Measurements from ENCODE around the gene LACTB.

The LACTB gene, protein sequence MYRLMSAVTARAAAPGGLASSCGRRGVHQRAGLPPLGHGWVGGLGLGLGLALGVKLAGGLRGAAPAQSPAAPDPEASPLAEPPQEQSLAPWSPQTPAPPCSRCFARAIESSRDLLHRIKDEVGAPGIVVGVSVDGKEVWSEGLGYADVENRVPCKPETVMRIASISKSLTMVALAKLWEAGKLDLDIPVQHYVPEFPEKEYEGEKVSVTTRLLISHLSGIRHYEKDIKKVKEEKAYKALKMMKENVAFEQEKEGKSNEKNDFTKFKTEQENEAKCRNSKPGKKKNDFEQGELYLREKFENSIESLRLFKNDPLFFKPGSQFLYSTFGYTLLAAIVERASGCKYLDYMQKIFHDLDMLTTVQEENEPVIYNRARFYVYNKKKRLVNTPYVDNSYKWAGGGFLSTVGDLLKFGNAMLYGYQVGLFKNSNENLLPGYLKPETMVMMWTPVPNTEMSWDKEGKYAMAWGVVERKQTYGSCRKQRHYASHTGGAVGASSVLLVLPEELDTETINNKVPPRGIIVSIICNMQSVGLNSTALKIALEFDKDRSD

DNA sequence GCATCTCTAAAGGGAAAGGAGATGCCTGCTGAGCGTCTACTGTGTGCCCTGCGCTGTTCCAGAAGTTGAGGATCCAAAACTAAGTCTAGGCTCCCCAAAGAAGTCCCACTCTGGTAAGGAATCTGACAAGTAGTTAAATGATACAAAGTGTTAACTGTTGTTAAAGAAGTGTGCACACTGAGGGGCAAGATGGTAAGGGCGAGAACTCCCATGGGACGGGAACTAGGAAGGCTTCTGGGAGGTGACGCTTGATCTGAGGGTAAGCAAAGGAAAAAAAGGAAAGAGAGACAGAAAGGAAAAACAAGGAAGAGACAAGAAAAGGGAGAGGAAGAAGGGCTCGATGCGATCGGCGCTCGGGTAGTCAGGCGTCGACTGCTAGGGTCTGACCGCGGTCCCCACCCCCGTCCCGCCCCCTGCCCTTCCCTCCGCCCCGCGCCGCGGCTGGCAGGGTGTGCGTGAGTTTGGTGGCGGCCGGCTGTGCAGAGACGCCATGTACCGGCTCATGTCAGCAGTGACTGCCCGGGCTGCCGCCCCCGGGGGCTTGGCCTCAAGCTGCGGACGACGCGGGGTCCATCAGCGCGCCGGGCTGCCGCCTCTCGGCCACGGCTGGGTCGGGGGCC lies at the start of gene LACTB:
Gene LACTB, plus strand, starts transcription at position 480 of the 620 bp plus-strand sequence. Its CDS starts 11 bp downstream, at position 491.
- DNase-seq (ENCODE audit: low spot score) = peak; percentile 79

DNA sequence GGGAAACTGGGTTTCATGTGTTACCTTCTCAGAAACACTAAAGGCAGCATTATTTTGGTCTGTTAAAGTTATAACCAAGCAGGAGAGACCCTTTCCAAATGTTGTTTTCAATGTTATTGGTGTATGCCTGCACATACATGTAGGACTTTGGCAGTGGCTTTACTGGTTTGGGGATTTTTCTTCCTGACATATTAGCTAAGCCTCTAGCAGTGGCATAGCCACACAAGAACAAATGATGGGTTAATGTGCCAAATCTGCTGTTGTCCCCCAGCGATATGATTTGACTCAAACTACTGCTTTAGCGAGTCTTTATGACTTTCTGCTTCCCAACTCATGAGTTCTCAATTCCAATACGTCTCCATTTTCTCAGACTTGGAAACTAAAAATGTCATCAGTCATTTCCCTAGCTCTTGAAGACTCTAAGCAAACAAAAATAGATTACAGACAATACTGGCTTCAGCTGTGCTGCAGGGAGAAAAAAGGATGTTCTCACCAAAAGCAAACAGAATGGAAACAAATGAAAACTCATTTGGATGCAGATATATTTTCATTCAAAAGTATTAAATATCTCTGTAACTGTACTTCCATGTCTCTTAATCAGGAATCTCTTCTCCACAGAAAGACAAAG lies 49.5 kb upstream of the LACTB start:
- no peak for DNase-seq (ENCODE audit: low spot score)

DNA sequence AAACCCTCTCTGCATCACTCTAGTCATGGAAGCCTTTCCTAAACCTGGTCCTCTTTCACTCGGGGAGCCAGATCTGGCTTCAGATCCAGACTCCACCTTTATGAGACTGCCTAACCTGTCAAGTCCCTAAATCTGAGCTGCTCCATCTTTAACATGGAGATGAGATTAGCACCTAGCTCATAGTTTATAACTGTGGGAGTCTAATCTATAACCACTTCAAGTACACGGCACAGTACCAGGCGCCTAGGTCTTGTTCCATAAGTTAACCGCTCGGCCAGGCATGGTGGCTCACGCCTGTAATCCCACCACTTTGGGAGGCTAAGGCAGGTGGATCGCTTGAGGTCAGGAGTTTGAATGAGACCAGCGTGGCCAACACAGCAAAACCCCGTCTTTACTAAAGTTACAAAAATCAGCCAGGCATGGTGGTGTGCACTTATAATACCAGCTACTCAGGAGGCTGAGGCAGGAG lies 48.8 kb upstream of the LACTB start:
- no peak for DNase-seq (ENCODE audit: low spot score)

DNA sequence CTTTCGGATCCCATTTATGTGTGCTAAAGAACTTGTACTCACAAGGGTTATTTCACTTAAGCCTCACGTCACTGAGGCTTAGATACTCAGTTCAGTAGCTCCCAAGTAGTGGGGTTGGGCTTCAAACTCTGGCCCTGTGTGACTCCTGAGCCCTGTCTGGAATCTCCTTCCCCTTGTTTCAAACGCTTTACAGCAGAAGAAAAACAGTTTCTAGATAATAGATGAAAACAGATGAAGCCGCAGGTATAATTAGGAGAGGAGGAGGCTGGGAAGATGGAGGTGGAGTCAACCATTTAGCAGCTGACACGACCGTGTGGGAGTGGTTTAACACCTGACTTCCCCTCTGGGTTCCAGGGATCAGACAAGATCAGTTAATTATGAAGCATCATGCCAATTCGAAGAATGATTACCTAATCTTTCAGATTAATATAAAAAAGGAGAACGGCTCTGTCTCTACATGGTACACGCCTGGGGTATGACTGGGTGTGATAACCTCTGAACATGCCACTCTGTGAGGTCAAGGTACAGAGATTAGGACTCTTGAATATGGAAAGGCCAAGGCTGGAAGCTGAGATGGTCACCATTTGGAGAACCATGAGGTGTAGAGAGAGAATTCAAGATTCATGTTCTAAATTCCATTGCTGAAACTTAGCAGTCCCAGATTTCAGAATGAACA lies 48.0 kb upstream of the LACTB start:
- DNase-seq (ENCODE audit: low spot score) = no peak

DNA sequence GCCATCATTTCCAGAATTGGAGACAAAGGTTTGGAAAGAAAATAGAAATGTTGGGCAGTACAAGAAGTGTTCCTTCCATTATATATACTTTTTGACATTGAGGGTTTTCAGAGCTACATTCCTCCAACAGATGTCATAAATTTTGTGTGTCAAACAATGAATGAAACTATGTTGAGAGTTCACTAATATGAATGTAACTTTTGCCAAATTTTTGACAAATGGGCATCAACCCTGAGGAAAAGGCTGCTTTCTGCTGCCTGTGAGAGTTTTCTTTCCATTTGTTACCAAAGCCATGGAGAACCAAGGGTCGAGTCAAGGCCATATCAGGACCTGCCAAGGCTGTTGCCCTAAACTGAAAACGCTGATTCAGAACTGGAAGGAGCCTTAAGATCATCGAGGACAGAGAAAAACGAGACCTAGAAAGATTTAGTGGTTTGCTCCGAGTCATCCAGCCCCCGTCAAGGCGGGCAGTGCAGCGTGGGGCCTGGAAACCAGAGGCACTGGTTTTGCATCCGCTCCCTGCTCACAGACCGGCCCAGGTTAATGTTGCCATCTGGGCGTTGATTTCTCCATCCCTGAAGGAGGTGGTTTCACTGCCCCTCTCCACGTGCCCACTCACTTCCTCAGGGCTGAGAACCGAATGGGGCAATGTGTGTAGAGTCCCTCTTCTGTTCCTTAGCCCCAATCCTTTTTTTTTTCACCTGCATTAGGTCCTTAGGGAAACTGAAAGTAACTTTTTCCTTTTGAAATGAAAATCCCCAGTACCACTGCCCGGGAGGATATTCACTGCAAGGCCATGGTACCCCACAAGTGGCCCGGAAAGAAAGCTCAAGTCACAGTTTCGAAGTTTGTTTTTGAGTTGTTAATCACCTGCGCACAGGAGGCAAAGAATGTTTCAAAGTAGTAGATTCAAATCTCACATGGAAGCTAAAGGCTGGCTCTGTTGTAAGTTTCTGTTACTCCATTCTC lies 46.4 kb upstream of the LACTB start:
- no peak for DNase-seq (ENCODE audit: low spot score)

DNA sequence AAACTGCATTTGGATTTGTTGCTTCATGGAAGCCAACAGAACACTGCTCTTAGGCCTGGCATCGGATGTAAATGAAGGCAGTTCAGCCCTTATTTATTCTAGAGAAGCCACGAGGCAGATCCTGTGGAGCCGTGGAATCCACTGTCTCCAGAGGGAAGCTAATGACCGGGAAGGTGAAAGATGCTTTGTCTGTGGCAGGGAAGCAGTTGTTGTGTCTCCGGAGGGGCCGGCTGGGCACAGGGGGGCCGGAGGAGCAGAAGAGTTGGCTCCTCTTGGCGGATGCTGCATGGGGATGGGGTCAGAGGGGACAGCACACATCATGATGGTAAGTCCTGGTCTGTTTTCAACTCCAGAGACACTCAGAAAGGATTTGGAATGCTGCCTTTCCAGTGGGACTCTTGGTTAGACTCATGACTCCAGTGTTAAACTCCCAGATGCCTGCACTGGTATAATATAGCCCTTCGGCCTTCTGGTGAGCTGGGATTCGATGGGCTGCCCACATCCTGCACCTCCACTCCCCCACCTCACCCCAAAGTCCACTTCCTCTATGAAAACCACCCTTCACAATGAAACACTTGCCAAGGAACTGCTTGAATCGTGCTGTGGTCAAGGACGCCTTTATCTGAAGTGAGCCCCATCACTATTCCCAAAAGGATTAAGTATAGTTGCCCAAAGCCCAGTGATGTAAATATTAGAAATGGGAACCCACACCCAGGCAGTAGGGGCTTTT lies 45.5 kb upstream of the LACTB start:
- no peak for DNase-seq (ENCODE audit: low spot score)

DNA sequence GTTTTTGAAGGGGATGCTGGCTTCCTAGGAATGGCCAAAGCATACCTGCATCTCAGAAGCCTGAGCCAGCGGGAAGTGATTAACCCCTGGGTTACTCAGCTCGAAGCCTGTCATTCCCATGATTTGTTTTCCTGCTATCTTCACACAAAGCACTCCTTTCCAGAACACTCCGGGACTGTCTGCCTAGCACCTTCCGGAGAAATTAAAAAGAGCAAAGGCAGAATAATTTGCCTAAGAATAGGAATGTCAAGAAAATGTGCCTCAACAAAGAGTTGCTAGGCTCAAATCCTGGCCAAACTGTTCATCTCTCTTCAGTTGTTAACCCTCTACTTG lies 45.0 kb upstream of the LACTB start:
- no peak for DNase-seq (ENCODE audit: low spot score)

DNA sequence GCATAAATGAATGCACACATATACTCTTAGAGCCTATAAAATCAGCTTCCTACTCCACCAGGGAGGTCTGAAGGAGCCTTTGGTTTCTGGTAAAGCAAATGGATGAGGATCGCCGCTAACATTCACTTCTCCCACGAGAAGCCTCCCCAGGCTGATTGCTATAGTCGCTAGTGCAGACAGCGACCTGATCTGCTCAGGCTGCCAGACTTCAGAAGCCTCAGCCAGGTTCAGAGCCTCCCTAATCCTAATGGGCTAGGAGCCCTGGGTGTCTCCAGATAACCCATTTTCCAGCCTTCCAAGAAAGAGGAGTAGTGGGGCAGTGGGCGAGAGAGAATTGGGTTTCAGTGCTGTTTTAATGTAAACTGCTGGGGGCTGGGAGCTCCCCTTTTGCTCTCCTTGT lies 43.7 kb upstream of the LACTB start:
- DNase-seq (ENCODE audit: low spot score) = no peak

DNA sequence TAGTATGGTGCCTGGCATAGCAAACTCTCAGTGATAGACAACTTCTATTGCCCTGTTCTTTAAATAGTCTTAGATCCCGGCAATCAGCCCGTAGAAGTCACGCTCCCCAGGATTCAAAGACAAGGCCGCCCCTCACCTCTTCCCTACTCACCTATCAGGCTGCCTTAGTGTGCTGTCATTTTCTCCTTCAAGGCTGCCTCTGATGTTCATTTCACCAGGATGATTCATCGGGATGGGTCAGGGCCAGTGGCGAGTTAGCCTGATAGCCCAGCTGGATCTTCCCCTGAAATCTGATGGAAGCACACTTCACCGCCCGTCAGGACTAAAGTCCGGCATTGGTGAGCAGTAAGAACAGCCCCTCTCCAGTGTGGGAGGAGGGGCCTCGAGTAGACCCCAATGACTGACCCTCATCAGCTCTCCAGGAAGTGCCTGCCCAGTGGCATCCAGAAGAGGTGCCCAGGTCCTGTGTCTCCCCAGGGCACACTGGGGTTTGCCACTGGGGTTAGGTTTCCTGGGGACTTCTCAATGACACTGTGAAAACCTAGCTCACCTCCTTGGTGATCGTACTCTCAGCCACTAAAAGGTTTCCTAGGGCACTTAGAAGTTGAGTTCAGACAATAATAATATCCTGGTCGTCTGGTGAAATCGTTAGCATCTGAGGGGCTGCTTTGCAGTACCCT lies 41.6 kb upstream of the LACTB start:
- no peak for DNase-seq (ENCODE audit: low spot score)

DNA sequence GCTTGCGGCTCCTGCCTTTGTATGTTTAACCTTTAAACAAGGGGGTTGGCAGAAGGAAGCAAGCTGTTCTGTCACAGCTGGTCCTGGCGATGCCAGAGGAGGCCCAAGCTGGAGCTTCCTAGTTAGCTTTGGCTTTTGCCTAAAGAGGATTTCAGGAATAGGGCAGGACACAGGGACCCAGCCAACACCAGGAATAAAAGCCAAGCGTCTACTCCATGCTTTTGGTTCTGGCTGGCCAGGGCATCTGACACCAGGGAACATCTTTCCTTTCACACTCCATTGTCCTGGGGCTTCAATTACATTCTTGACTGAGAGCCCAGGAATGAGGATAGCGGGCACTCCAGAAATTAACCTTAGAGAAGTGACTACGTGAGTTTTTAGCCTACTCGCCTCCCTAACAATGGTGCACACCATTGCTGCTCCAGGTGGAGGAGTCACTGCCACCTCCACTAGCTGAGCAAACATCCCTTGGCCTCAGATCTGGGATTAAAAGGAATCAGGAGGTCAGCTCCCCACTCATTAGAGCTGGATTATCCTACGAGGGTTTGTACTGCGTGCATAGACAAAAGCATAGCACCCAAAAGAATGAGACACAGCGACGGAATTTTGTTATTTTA lies 40.9 kb upstream of the LACTB start:
- DNase-seq (ENCODE audit: low spot score) = no peak

DNA sequence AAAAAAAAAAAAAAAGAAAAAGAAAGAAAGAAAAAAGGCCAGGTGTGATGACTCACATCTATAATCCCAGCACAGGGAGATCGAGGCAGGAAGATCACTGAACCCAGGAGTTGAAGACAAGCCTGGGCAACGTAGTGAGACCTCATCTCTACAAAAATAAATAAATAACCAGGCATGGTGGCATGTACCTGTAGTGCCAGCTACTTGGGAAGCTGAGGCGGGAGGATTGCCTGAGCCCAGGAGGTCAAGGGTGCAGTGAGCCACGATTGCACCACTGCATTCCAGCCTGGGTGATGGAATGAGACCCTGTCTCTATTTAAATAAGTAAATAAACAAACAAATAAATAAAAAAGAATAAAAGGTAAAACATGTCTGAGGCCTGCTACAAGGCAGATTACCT lies 39.3 kb upstream of the LACTB start:
- DNase-seq (ENCODE audit: low spot score) = no peak

DNA sequence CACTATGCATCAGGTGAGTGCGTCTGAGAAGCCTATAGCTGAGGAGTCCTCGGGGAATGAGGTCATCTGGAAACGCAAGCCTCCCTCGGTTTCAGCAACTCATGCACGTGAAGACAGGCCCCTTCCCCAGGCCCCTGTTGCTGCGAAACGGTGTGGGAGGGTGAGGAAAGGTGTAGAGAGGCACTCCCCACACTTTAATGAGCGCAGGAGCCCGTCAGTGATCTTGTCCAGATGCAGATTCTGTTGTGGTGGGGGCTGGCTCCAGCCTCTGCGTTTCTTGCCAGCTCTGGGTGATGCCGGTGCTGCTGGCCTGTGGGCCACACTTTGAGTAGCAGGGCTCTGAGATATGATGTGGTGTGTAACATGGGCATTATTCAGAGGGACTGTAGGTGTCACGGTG lies 38.6 kb upstream of the LACTB start:
- no peak for DNase-seq (ENCODE audit: low spot score)

DNA sequence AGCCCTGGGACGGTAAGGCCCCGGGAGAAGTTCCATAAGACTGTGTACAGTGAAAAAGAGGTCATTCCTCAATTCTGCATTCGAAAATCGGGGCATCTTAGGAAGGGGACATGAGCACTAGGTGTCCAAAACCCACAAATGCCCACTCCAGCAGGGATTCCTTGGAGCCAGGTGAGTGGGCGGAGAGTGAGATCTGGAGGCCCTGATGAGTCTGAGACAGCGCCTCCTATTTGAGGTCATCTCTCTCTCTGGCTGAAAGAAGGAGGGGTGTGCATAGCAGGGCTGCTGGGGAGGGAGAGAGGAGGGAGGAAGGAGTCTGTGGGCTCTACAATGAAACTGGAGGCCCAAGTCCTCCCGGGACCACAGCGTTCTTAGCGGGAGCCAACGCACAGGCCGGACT lies 38.1 kb upstream of the LACTB start:
- DNase-seq (ENCODE audit: low spot score) = no peak

DNA sequence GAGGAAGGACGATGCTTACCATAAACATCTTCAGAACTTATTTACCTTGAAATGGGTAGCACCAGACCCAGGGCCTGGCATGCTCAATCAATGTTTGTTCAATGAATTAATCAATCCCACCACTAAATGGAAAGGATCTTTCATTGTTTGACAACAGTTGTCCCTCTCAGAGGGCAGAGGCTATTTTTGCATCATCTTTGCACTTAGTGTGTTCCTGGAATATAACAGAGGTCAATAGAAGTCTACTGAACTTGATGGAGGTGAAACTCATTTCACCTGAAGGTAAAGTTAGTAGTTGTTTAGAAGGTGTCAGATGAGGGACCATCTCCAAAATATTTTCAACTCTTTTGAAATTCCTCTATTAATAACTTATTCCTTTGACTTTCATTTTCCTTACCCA lies 36.9 kb upstream of the LACTB start:
- DNase-seq (ENCODE audit: low spot score) = no peak

DNA sequence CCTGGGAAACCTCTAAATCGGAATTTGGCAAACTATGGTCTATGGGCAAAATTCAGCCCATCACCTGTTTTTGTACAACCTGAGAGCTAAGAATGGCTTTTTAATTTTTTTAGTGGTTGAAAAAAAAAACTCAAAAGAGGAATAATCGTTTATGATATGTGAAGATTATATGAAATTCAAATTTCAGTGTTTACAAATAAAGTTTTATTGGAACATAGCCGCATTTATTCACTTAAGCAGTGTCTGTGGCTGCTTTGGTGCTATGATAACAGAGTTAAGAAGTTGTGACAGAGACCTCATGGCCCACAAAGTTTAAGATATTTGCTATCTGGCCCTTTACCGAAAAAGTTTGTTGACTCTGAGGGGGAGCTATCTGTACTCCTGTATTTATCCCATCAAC lies 36.4 kb upstream of the LACTB start:
- DNase-seq (ENCODE audit: low spot score) = no peak

DNA sequence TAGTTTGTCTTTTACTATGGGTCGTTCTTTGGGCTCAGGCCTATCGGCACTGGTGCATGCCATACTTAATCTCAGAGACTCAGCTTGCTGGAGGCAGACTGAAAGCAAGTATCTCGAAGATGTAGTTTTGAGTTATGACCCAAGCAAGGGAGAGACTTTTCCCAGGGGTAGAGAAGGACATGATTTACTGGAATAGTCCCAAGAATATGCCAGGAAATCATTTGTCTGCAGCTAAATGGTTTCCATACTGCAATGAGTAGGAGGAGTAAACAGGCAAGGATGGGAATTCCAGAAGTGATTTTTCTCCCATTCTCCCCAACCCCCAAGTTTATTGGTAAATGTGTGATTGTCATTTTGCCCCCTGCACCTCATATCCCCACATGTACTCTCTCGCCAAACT lies 35.4 kb upstream of the LACTB start:
- DNase-seq (ENCODE audit: low spot score) = no peak

DNA sequence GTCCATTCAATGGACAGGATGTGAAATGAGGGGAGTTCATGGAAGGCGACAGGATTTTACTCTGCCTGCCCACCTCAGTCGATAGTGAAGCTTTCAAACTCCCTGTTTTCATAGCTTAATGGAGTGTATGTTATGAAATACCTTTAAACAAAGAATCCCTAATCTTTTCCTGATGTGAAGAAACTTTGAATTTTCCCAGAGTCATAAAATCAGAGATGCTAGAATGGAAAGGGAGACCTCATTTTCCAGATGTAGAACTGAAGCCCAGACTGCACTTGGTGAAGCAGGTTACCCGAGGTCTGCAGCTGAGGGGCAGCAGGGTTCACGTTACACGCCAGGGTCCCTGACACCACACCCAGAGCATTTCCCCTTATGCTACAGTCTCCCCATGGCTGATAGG lies 34.7 kb upstream of the LACTB start:
- DNase-seq (ENCODE audit: low spot score) = no peak

DNA sequence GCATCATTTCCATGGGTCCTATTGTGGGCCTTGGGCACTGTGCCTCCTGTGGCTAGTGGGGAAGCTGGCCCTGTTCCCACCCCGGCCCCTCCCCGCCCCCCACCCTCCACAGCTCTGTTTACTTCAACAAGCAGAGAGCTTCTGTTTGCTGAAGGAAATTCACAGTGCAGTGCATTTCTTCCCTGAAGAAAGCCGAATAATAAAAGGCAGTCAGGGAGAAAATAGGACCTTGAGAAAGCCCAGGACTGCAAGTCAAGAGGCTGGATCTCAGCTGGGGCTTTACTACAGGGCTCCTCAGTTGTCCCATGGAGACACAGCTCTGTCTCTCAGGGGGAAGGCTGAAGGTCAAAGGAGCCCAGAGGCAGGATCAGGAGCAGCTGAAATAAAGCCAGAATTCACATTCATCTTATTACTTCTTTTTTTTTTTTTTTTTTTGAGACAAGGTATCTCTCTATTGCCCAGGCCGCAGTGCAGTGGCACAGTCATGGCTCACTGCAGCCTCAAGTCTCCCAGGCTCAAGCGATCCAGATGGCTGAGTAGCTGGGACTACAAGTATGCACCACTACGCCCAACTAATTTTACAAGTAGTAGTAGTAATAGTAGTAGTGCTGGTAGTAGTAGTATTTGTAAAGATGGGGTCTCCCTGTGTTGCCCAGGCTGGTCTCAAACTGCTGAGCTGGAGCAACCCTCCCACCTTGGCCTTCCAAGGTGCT lies 33.0 kb upstream of the LACTB start:
- DNase-seq (ENCODE audit: low spot score) = no peak

Measured in CD4-positive, alpha-beta T cell treated with Interleukin-6 at 100 ng/mL for 8 hours (primary cell).